D721Med (cell line): ENCODE results near the gene CSE1L.
"Not testable (repeated sequence)": the region's sequence is repeated elsewhere in the genome, so short reads cannot be mapped to it uniquely, and the experiment has no call there.

Source experiments
- DNase-seq: peaks from one replicate; pipeline ENCODE4 v3.0.0; 2011; ENCODE audit warnings: low spot score; ENCODE audit not compliant: insufficient read length
- FAIRE-seq: peaks from 2 replicates; lab custom pipeline; 2011; peaks lifted over from hg19 to GRCh38; lab: Jason Lieb, UNC
- TF ChIP-seq, protein P1 (sequence below): IDR thresholded peaks from 2 replicates; pipeline ENCODE4 v1.5.1; 2012; ENCODE audit warnings: mild to moderate bottlenecking, control low read depth; ENCODE audit not compliant: insufficient read depth; ENCODE audit errors: missing control alignments

Gene CSE1L

DNA sequence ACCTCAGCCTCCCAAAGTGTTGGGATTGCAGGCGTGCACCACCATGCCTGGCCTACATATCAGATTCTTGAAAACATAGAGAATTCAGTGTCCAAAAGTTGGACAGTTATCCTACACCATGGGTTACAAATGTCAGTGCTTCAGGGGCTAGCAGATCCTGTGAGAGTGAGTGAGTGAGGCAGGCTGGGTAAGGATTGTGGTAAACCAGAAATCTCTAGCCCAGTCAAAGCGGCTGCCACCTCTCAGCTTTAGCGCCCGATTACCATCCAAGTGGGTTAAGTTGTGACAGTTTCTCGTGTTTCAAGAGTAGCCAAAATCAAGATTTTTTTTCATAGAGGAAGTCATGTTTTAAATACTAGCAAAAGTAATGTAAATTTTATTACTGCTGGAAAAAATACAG lies 21.9 kb upstream of the CSE1L start:
- DNase-seq = no peak
- no peak for FAIRE-seq

GRCh38 chr20:49028177-49028576 lies 17.9 kb upstream of the CSE1L start:
- not testable (repeated sequence) for DNase-seq, FAIRE-seq

More for the DNA sequence above, 21.9 kb upstream of the CSE1L start:
- TF ChIP-seq, protein P1, sequence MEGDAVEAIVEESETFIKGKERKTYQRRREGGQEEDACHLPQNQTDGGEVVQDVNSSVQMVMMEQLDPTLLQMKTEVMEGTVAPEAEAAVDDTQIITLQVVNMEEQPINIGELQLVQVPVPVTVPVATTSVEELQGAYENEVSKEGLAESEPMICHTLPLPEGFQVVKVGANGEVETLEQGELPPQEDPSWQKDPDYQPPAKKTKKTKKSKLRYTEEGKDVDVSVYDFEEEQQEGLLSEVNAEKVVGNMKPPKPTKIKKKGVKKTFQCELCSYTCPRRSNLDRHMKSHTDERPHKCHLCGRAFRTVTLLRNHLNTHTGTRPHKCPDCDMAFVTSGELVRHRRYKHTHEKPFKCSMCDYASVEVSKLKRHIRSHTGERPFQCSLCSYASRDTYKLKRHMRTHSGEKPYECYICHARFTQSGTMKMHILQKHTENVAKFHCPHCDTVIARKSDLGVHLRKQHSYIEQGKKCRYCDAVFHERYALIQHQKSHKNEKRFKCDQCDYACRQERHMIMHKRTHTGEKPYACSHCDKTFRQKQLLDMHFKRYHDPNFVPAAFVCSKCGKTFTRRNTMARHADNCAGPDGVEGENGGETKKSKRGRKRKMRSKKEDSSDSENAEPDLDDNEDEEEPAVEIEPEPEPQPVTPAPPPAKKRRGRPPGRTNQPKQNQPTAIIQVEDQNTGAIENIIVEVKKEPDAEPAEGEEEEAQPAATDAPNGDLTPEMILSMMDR = no peak

DNA sequence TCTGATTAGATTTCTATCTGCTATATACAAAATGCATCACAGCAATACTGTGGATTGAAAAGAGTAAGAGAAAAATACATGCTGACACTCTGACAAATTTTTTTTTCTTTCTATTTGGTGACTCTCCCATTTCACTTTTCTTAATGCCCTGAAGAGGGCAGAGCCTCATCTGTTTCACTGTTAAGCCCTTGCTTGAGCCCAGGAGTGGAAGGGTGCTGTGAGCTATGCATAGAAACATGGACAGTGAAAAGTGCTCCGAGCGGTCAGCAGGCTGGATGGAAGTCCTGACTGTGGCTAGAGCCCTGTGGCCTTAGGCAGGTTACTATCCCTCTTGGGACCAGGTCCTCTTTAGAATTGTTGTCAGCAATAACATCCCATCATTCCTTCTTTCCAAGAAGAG lies 17.4 kb upstream of the CSE1L start:
- DNase-seq = no peak
- TF ChIP-seq, protein P1 = peak; percentile 36
- FAIRE-seq = no peak

GRCh38 chr20:49029203-49029602 lies 16.9 kb upstream of the CSE1L start:
- TF ChIP-seq, protein P1 = no peak
- no peak for FAIRE-seq
- DNase-seq = no peak

DNA sequence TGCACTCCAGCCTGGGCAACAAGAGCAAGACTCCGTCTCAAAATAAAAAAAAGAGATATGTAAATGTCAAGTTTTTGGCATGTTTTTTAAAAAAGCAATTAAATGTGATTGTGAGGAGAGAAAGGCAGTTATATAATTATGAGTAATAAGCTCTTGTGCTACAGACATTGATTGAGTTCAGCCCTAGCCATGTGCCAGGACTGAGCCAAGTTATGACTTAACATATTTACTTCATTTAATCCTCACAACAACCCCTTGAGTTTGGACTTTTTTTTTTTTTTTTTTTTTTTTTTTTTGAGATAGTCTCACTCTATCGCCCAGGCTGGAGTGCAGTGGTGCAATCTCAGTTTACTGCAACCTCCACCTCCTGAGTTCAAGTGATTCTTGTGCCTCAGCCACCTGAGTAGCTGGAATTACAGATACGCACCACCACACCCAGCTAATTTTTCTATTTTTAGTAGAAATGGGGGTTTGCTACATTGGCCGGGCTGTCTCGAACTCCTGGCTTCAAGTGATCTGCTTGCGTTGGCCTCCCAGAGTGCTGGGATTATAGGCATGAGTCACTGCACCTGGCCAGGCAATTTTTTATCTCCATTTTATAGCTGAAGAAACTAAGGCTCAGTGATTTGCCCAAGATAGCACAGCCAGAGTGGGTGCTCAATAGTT lies 15.0 kb upstream of the CSE1L start:
- no peak for FAIRE-seq
- DNase-seq = no peak
- TF ChIP-seq, protein P1 = no peak

GRCh38 chr20:49032455-49032854 lies 13.7 kb upstream of the CSE1L start:
- FAIRE-seq (no peak), DNase-seq (no peak)
- TF ChIP-seq, protein P1 = no peak

- TF ChIP-seq, protein P1 = no peak
- DNase-seq = no peak
- no peak for FAIRE-seq
These were observed 11.9 kb upstream of the CSE1L start for GRCh38 chr20:49034070-49034732.
